Middle frontal gyrus (tissue), 1 donor: ENCODE data around the gene THADA.

Experiments used
- DNase-seq: peaks from one replicate; pipeline ENCODE4 v3.0.0-alpha.2; 2015; ENCODE audit warnings: low spot score; ENCODE audit errors: extremely low spot score

The THADA gene

DNA sequence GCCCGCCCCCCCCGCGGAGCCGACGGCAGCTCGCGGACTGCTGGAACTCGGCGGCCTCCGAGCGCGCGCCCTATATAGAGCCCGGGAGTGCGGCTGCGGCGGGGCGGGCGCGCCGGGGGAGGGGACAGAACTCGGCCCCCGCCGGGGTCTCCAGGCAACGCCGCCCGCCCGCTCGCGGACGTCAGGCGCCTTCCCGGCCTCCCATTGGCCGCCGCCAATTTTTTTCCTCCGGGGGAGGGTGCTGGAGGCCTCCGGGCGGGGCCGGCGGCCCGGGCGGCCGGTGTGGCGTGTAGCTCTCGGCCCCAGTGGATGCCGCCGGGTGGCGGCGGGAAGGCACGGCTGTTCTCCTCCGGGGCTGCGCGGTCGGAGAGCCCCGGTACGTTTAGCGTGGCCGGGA, 369.3 kb downstream of the THADA start, which contains the start of gene ZFP36L2:
Gene ZFP36L2, minus strand, starts transcription at position 49 of the 397 bp plus-strand sequence. CDS start 291 bp downstream, outside the sequence.
- DNase-seq: peak; percentile 85

GRCh38 chr2:43225788-43226557, 369.9 kb downstream of the THADA start:
- no peak for DNase-seq

DNA sequence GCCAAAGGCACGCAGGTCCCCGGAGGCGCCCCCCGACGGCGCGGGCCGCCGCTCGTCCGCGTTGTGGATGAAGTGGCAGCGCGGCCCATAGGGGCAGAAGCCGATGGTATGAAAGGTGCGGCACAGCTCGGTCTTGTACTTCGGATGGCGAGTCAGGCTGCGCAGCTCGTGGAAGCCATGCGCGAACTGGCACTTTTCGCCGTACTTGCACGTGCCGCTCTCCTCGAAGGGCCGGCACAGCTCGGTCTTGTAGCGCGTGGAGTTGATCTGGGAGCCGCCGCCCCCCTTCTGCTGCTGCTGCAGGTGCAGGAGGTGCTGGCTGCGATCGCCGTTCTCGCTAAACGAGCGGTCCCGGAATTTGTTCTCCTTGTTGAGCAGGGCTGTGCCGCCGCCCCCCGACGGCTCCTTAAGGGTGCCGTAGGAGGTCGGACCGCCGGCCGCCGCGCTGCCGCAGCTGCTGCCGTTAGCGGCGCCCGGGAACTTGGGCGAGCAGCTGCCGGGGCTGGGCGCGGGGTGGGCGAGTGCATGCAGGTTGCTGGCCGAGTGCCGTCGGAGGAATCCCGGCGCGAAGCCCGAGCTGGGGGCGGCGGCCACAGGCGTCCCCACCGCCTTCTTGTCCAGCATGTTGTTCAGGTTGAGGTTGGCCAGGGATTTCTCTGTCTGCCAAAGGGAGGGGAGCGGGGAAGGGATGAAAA, 370.6 kb downstream of the THADA start:
- DNase-seq: no peak

DNA sequence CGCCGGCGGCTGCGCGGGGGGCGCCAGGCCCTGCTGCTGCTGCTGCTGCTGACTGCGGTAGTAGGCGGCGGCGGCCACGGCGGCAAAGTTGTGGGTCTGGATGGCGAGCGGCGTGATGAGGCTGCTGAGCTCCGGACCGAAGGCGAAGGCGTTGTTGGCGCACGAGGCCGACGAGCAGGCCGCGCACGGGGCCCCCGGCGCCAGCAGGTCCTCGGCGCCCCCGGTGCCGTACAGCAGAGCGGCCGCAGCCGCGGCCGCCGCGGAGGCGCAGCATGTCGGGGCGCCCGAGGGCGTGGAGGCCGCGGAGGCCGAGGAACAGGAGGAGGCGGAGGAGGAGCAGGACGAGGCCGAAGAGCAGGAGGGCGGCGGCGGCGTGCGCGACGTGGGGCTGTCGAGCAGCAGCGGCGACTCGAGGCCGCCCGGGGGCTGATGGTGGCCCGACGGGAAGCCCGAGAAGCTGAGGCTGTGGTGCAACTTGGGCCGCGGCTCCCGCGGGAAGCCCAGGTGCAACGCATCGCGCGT, 371.2 kb downstream of the THADA start:
- no peak for DNase-seq

DNA sequence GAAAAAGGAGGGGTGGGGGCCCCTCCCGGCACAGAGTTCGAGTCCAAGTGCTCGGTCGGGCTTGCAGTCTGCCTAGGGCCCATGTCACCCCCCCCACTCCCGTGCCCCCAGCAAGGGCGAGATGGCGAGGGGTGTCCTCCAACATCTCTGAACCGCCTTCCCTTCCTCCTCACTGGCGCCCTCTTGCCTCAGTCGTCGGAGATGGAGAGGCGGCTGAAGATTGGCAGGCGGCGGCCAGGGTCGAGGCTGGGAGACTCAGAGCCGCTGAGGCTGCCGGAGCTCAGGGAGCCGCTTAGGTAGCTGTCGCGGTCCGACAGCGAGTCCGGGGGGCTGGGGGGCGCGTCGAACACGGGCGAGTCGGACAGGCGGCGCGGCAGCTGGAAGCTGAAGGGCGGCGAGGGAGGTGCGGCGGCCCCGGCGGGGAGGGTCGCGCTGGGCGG, 371.7 kb downstream of the THADA start:
- no peak for DNase-seq

DNA sequence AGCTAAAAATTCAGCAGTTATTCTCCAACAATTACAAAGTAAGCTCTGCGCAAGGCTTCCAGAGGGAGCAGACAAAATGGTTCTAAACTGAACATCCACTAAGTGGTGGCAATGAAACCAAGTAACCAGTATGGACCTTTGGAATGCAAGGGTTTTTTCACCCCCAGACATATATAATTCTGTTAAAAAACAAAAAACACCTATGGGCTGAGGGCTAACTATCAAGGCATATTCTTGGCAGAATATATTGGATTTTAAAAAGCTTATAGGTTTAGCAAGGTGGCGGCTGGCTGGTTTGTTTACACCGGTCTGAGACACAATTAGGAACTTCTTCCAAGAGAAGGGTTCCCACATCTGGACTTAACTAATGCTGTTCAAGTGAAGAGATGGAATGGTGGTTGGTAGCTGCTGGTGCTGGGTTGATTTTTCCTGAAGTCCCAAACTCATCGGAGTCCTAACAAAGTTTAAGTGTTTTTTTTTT, 372.3 kb downstream of the THADA start:
- no peak for DNase-seq

DNA sequence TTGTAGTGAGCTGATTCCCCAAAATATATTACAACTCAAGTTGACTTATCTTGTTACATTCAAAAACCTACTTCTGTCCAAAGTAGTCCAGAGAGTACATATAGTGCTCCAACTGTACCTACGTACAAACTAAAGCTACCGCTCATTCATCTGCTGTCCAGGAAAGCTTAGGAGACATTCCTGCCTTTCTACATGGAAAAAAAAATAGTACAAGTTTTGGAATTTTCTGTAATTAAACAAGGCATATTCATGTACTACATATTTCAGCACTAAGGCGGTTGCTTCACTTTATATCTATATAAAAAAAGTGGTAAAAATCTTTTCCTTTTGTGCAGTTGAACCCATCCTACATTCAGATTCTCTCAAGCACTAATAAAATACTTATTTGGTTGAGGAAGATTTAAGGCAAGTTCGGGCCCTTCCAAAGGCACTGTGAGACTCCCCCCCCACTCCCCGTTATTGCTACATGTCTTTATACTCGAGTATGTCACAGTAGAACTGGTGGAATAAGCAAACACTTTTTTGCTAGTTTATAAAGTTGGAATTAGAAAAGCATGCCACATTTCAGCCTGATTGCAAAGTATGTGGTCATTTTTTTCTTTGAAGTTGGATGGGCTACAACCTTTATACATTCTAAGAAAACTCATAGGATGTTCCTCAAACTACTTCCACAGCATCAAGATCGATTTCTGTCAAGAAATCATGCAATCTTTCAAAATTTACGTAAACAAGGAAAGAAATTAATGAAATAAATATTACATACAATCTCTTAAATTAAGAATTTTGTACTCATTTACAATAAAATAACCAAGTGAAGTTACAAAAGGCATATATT, 373.1 kb downstream of the THADA start:
- DNase-seq: no peak

DNA sequence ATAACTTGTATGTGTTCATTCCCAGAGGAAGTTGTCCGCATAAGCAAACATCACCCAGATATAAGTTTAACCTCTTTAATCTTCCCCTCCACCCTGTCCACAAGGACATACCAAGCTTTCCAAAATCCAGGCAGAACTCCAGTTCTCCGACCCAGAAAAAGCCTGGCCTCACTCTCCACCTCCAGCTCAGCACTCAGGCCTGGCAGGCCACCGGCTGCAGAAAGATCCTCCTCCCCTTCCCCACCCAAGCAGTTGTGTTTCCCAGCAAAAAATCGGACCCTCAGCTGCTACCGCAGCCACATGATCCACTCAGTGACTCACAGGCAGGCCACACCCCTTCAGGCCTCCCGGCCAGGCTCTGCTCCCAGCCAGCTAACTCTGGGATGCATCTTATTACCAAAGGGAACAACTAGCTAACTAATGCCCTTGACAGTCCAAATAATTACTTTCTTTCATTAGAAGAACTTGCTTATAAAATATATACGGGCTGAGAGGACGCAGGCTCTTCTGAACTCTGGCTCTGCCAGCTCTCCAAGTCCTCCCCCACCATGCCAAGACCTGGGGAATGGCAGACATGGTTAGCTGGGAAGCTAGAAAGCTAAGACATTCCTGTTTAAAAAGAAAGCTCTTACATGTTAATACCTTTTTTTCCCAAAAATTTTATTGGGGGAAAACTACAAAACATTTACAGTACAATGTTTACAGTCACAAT, 373.9 kb downstream of the THADA start:
- peak; percentile 75 for DNase-seq

GRCh38 chr2:43221124-43221762, 374.6 kb downstream of the THADA start:
- DNase-seq: no peak

- DNase-seq: no peak
Observed at GRCh38 chr2:43220760-43221123, 375.1 kb downstream of the THADA start.

DNA sequence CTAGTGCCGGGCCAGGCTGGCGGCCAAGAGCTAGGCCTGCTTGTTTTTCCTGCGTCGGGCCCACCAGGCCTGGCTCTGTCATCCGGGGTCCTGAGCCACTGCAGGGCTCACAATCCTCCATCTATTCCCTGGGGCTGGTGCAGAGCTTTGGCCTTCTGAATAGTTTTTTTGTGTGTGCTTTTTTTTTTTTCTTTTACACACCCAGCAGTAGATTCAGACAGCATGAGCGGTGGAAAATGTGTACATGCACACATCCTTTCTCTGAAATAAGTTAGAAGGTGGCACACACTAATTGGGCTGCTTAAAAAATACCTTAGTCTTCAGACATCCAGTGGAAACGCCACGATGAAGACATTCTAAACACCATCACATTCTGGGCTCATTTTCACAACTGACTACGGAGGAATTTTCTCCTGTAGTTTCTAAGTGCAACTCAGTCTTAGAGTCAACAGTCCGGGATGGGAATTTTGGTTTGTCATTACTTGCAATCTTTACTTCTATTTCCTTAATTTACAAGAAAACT, 375.5 kb downstream of the THADA start:
- DNase-seq: no peak

GRCh38 chr2:43219383-43220228, 376.2 kb downstream of the THADA start:
- DNase-seq: peak; percentile 43

- no peak for DNase-seq
Observed at GRCh38 chr2:43218702-43219382, 377.0 kb downstream of the THADA start.

DNA sequence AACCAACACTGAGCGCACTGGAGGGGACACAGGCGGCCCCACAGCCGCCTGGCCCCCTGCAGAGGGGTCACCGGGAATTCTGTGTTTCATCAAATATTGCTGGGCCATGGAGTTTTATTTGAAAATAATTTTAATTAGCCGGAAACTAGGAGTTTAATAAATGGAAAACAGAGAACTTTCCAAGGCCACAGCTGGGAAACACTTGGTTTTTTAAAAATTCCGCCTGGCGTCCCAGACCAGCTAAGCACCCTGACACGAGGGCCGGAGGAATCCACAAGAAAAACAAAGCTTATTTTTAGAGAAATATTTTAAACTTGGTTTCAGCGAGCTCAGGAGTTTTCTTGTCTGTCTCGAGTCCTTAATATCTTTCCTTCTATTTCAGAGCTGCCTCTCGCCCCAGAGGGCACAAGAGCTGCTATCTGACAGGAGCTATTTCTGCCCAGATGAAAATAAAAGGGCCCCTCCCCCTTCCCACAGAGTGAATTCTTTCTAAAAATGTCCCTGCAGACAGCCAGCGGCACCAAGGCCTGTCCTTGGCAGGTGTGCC, 377.6 kb downstream of the THADA start:
- no peak for DNase-seq

DNA sequence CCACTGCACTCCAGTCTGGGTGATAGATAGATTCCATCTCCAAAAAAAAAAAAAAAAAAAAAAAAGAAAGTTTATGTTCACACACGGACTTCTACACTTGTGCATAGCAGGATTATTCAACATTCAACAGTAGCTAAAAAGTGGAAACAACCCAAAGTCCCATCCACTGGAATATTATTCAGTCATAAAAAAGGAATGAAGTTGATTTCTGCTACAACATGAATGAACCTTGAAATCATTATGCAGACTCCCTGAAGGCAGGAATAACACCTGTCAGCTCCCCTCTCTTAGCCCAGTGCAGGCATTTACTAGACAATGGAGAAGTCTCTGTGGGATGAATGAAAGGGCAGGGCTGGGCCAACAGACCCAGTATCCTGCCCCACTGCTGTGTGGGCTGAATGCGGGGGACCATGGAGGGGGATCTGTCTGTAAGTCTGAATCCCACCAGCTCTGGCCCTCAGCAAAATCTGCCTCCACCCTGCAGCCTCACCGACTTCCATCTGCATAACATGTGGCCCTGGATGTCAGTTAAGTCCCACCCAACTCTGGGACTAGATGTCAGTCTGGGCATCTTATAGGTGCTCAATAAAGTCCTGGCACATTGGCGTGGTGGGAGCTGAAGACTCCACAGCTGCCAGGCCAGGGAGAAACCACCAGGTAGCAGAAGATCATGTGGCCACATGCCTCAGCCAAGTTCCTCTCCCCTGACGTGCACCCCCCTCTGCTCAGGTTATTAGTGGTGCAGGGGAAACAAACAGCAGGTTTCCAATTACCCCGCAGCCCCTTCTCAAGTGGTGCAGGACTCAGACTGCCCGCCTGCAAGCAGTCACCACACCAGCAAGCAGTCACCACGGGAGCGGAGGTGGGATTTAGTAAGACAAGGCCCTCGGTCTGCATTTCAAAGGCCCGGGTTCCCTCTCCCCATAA, 378.3 kb downstream of the THADA start:
- DNase-seq: no peak

DNA sequence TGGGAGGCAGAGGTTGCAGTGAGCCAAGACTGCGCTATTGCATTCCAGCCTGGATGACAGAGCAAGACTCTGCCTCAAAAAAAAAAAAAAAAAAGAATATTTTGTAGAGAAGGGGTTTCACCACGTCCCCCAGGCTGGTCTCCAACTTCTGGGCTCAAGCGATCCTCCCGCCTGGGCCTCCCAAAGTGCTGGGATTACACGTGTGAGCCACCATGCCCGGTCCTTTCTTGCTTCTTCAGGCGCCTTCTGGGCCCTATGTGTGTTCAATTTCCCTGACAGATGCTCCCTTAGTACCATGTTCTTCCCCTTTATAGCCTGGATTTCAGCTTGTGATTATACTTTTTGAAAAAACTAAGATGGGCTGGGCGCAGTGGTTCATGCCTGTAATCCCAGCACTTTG, 379.2 kb downstream of the THADA start:
- DNase-seq: no peak

DNA sequence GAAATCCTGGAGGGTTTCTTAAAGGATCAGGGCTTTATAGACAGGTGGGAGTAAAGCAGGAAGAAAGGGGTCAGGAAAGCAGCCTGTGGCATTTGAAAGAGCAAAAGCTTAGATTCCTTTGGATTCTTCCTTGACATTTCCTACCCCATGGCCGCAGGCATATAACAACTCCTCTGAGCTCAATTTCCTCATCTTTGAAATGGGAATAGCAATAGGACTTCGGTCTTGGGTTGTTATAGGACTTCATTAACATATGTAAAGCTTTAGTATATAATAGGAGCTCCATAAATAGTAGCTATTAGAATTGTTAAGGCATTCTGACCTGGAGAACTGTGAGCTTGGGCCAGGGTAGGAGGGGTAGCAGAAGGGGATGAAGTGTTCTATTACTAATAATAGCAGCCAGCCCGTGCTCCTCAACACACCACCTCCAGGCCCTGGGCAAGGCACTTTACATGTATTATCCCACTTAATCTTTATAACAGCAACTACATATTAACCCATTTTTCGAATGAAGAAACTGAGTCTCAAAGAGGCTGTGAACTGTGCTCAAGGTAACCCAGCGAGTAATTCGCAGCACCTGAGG, 380.1 kb downstream of the THADA start:
- DNase-seq: no peak
